ENCODE results near the gene SURF4.

DNA sequence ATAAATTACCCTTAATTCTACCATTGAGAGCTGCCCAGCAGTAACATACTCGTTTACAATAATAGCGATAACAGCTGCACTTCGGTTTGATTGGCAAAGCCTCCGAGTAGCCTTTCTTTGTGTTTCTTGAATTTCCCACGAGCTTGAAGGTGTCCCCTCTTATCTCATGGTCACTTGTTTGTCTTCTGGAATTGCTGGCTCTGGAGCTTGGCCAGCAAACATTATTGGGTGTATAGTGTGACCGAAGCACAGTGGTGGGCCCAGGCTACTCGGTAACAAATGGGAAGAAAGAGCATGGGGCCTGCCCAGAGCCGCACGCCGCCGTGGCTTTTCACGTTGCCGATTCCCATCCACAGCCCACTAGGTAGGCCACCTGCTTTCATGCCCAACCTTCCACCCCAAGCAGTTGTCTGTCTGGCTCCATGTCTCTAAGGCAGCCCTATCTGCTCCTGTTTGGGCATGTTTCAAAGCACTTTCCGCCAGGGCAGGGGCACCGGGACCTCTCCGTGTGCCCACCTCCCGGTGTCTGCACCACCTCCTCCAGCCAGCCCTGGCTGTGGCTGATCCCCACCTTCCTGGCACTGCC is 9.0 kb upstream of the SURF4 start:
- TF ChIP-seq POLR2AphosphoS5 (IDR thresholded peaks at IDR 0.05; ENCODE audit: borderline replicate concordance, low read depth, low read length) = no peak
- TF ChIP-seq EZH2 (IDR thresholded peaks at IDR 0.05) = no peak
- no peak for TF ChIP-seq FOXP2 (optimal IDR thresholded peaks at IDR 0.05; ENCODE audit: control extremely low read depth, extremely low read length, insufficient read depth)
